SK-N-MC (cell line): ENCODE data around the gene MARCHF2.

Experiments
- EZH2 ChIP-seq: fragments of 200-600 bp; sonication (generic); IDR thresholded peaks from one replicate; pipeline ENCODE4 v1.6.1; 2017; ENCODE audit warnings: antibody characterized with exemption
- POLR2AphosphoS5 ChIP-seq: IDR thresholded peaks from 2 replicates; pipeline ENCODE4 v1.6.1; 2012; ENCODE audit warnings: mild to moderate bottlenecking, low read depth, low read length, borderline replicate concordance

GRCh38 chr19:8462571-8462970 is 49.5 kb downstream of the MARCHF2 start:
- no peak for TF ChIP-seq EZH2
- no peak for TF ChIP-seq POLR2AphosphoS5
